HG02588 (cell line): ENCODE data around the gene UPK1B.

Experiments used
- ATAC-seq: cut with Tn5 transposase; IDR thresholded peaks from one replicate; pipeline ENCODE4 v1.9.1; 2021; ENCODE audit warnings: mild to moderate bottlenecking, moderate library complexity; ENCODE audit not compliant: unreplicated experiment

UPK1B gene

GRCh38 chr3:119245778-119246177 is 72.4 kb downstream of the UPK1B start:
- ATAC-seq: no peak
